Calu3 (cell line): Measurements from ENCODE around the gene ARHGAP25. TPM values are rescaled to one million over a fixed set of nuclear protein-coding genes. Genes with fewer than 3 reads are reported as not detected.

ENCODE experiments used
- BruUV-seq: library from RNA; stranded (reverse); fragments of 400-500 nt; replicated peaks from 2 replicates; lab custom pipeline; 2021; lab: Mats Ljungman, UMichigan
- CTCF ChIA-PET: fragments of 300-600 bp; sonication (Branson Sonifier 250); formaldehyde crosslinking; loops from one replicate; lab custom pipeline; 2022; ENCODE audit warnings: antibody characterized with exemption; lab: Charles Lee
- DNase-seq: peaks from one replicate; pipeline ENCODE4 v3.0.0; 2022
- H3K27ac Mint-ChIP-seq: one replicate; pipeline ENCODE4 v1.8.0; 2022; ENCODE audit warnings: mixed read lengths; ENCODE audit not compliant: unreplicated experiment
- H3K27me3 Mint-ChIP-seq: one replicate; pipeline ENCODE4 v1.8.0; 2022; ENCODE audit warnings: mixed read lengths; ENCODE audit not compliant: unreplicated experiment
- H3K36me3 Mint-ChIP-seq: one replicate; pipeline ENCODE4 v1.8.0; 2022; ENCODE audit warnings: mild to moderate bottlenecking, moderate library complexity, mixed read lengths; ENCODE audit not compliant: insufficient read depth, unreplicated experiment
- H3K4me1 Mint-ChIP-seq: one replicate; pipeline ENCODE4 v1.8.0; 2022; ENCODE audit warnings: mild to moderate bottlenecking, low read depth, mixed read lengths; ENCODE audit not compliant: unreplicated experiment
- H3K4me3 Mint-ChIP-seq: one replicate; pipeline ENCODE4 v1.8.0; 2022; ENCODE audit warnings: mild to moderate bottlenecking, low read depth, moderate library complexity, mixed read lengths; ENCODE audit not compliant: unreplicated experiment
- H3K9me3 Mint-ChIP-seq: one replicate; pipeline ENCODE4 v1.8.0; 2022; ENCODE audit warnings: low read depth, mixed read lengths; ENCODE audit not compliant: unreplicated experiment
- CTCF ChIP-seq: fragments of 200-600 bp; IDR thresholded peaks from one replicate; pipeline ENCODE4 v1.8.0; 2022; ENCODE audit warnings: antibody characterized with exemption; ENCODE audit not compliant: unreplicated experiment
- intact Hi-C: fragments of 100-400 bp; cut with micrococcal nuclease; formaldehyde crosslinking; loops from one replicate; pipeline ENCODE4 v1.10.0; 2022; ENCODE audit not compliant: unreplicated experiment
- total RNA-seq: library from RNA; stranded (reverse); gene quantifications from 2 replicates; pipeline ENCODE4 v1.2.3, GENCODE V29; 2022

ARHGAP25 gene
- total RNA-seq, 1 experiment from 2014 or later, result not detected

GRCh38 chr2:68861330-68861729, 126.7 kb downstream of the ARHGAP25 start:
- Mint-ChIP-seq H3K9me3 (no peaks in the 10 kb centered on the region), H3K4me1 (no peaks in the 10 kb centered on the region), H3K27ac (no peak overlapping the region), H3K36me3 (no peaks in the 10 kb centered on the region), H3K27me3 (peaks cover 100% of the 10 kb centered on the region), H3K4me3 (no peak overlapping the region)
- CTCF ChIA-PET, result no interaction called here
- no peak for TF ChIP-seq CTCF
- no peak for DNase-seq
- no TSS peak for BruUV-seq
- intact Hi-C loops, result no loop called here

- no peak overlapping the region for H3K27ac Mint-ChIP-seq
- no peak for DNase-seq
- intact Hi-C loops, result no loop called here
- H3K4me3 Mint-ChIP-seq, result no peak overlapping the region
- CTCF ChIA-PET, result no interaction called here
- no peaks in the 10 kb centered on the region for H3K9me3 Mint-ChIP-seq
- H3K4me1 Mint-ChIP-seq, result no peaks in the 10 kb centered on the region
- BruUV-seq, result no TSS peak
- no peak for TF ChIP-seq CTCF
- H3K27me3 Mint-ChIP-seq, result peaks cover 94% of the 10 kb centered on the region
- no peaks in the 10 kb centered on the region for H3K36me3 Mint-ChIP-seq
Observed at GRCh38 chr2:68862889-68863288, 128.3 kb downstream of the ARHGAP25 start.

GRCh38 chr2:68863996-68864395, 129.4 kb downstream of the ARHGAP25 start:
- H3K27ac Mint-ChIP-seq, result no peak overlapping the region
- H3K4me3 Mint-ChIP-seq, result no peak overlapping the region
- intact Hi-C loops, result no loop called here
- H3K9me3 Mint-ChIP-seq, result no peaks in the 10 kb centered on the region
- H3K27me3 Mint-ChIP-seq, result peaks cover 94% of the 10 kb centered on the region
- no TSS peak for BruUV-seq
- TF ChIP-seq CTCF, result no peak
- DNase-seq, result no peak
- H3K36me3 Mint-ChIP-seq, result no peaks in the 10 kb centered on the region
- H3K4me1 Mint-ChIP-seq, result no peaks in the 10 kb centered on the region
- CTCF ChIA-PET, result no interaction called here

GRCh38 chr2:68865108-68865507, 130.5 kb downstream of the ARHGAP25 start:
- H3K27me3 Mint-ChIP-seq, result peaks cover 92% of the 10 kb centered on the region
- intact Hi-C loops, result no loop called here
- H3K4me1 Mint-ChIP-seq, result no peaks in the 10 kb centered on the region
- DNase-seq, result no peak
- no peak overlapping the region for H3K27ac Mint-ChIP-seq
- no peaks in the 10 kb centered on the region for H3K36me3 Mint-ChIP-seq
- CTCF ChIA-PET, result no interaction called here
- H3K9me3 Mint-ChIP-seq, result no peaks in the 10 kb centered on the region
- no peak overlapping the region for H3K4me3 Mint-ChIP-seq
- no TSS peak for BruUV-seq
- TF ChIP-seq CTCF, result no peak
